ENCODE data around the gene POLN.

POLN gene

GRCh38 chr4:2254665-2255500, 13.0 kb upstream of the POLN start:
- TF ChIP-seq, protein P1, sequence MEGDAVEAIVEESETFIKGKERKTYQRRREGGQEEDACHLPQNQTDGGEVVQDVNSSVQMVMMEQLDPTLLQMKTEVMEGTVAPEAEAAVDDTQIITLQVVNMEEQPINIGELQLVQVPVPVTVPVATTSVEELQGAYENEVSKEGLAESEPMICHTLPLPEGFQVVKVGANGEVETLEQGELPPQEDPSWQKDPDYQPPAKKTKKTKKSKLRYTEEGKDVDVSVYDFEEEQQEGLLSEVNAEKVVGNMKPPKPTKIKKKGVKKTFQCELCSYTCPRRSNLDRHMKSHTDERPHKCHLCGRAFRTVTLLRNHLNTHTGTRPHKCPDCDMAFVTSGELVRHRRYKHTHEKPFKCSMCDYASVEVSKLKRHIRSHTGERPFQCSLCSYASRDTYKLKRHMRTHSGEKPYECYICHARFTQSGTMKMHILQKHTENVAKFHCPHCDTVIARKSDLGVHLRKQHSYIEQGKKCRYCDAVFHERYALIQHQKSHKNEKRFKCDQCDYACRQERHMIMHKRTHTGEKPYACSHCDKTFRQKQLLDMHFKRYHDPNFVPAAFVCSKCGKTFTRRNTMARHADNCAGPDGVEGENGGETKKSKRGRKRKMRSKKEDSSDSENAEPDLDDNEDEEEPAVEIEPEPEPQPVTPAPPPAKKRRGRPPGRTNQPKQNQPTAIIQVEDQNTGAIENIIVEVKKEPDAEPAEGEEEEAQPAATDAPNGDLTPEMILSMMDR (IDR thresholded peaks at IDR 0.05; ENCODE audit: low read depth, low read length) = no peak
- no peak overlapping the region for H3K4me3 ChIP-seq (ENCODE audit: low read depth, low read length)
- DNase-seq (ENCODE audit: low read depth, low spot score) = no peak
- in situ Hi-C loops (cut with HindIII; ENCODE audit: low sequenced_read_pairs) = no loop called here

DNA sequence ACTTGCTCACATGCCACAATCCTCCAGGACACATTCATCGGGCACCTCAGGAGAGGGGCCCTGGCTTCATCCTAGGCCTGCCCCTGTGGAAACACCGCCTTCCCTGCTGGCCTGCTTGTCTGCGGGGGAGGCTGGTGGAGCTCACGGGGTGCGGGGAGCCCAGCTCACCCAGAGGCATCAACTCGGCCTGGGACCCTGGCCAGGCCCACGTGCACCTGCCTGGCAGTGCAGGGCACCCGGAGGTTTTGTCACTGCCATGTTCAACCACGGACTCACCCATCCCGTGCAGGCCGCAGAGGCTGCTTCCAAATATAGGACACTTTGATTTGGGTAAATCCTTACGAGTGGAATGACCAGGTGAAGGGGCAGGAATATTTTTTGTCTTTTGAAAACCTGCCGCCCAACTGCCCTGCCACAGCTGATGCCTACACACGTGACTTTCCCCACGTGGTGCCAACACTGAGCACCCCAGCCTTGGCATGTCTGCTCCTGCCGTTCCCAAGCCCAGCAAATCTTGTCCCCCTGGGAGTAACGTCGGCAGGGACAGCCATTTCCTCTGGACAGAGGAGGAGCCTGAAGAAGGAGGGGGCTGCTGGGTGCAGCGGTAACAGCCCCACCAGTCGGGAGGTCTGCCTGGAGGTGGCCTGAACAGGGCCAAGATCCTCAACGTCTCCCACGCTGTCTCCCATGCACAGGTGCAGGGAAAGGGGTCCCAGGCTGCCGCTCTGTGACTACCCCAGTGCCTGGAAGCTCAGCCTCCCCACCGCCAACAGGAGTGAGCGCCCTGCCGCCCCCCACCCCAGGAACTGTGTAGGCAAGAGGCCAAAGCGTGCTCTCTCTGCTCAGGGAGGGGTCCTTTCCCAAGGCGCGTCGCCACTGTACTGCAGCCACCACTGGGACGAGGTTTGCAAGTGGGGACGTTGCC, 11.5 kb upstream of the POLN start:
- no peak overlapping the region for H3K4me3 ChIP-seq (ENCODE audit: low read depth, low read length)
- DNase-seq (ENCODE audit: low read depth, low spot score) = no peak
- TF ChIP-seq, protein P1 (IDR thresholded peaks at IDR 0.05; ENCODE audit: low read depth, low read length) = no peak
- in situ Hi-C loops (cut with HindIII; ENCODE audit: low sequenced_read_pairs) = no loop called here

DNA sequence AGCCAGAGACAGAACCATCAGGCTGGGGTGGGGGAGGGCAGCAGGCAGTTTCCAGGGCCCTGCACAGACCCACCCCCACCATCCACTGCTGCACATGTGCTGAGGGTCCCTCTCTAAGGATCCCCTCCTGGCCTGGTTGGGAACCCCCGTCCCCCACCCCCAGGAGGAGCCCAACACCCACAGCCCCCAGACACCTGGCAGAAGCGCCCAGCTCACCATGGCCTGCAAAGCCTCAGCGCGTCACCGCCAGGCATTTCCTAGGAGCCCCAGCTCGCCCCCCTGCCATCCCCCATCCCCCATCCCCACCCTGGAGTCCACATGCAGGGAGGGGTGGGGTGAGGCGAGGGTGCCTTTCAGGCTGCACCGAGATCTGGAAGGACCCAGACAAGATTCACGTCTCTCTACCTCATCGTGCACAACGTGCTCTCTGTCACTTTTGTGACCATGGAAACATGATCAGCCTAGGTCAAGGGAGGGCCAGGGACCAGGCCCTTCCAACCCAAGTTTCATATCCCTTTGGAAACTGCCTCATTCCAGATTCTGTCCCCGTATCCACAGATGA, 10.7 kb upstream of the POLN start:
- TF ChIP-seq, protein P1 (IDR thresholded peaks at IDR 0.05; ENCODE audit: low read depth, low read length) = no peak
- no peak for DNase-seq (ENCODE audit: low read depth, low spot score)
- no peak overlapping the region for H3K4me3 ChIP-seq (ENCODE audit: low read depth, low read length)
- in situ Hi-C loops (cut with HindIII; ENCODE audit: low sequenced_read_pairs) = no loop called here

DNA sequence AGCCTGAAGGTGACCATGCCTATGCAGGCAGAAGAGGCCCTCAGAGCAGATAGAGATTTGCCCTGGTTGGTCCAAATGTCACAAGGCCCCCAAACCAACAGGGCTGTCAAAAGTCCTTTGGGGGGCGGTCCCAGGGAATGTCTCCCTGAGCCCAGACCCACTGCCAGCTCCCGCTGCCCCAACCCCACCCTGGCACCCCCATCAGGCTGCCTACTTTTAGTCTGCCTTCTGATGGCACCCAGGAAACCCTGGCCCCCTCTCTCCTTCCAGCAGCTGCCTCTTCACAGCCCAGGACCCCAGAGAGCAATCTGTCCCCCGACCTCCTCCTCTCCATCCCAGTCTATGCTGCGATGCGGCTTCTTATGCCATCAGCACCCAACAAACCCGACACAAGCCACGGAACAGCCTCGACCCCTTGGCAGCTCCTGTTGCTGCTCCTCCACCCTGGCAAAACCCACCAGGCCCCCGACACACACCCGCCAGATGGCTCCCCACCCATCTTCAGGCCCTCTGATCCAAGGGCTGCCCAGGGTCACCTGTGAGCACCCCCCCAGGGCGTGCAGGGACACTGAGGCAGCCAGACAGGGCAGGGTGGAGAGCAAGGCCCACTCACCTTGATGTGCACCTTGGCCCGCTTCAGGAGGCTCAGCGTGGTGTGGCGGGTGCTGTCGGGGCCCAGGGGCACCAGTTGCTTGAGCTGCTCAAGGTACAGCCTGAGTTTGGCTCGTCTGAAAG, 10.0 kb upstream of the POLN start:
- DNase-seq (ENCODE audit: low read depth, low spot score) = no peak
- H3K4me3 ChIP-seq (ENCODE audit: low read depth, low read length) = no peak overlapping the region
- TF ChIP-seq, protein P1 (IDR thresholded peaks at IDR 0.05; ENCODE audit: low read depth, low read length) = no peak
- in situ Hi-C loops (cut with HindIII; ENCODE audit: low sequenced_read_pairs) = no loop called here

DNA sequence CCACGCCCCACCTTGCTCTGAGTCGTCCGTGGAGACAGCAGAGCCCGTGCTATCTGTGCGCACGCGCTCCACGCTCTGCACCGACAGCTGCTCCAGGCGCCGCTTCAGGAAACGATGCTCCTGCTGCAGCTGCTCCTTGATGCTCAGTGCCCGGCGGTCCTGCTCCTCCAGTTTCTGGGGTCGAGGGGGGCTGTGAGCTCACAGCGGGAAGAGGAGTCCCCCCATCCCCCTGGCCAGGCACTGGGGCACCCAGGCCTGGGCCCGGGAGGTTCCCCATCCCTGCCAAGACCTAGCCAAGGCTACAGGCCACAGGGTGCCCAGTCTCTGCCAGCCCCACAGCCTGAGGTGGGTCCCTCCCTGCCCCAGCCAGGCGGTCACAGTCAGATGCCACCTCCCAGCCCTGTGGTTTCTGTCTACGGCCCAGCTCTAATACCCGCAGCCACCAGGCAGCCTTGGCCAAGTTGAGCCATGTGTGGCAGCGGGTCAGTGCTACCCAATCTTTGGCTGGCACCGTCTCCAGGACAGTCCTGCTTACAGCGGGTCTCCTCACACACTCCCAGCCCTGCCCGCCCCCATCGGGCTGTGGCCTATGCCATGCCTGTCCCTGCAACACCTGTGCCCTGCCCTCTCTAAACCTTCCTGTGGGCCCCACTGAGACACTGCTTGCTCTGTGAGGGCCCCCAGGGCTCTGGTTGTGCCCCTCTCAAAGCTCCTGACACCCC, 9.3 kb upstream of the POLN start:
- in situ Hi-C loops (cut with HindIII; ENCODE audit: low sequenced_read_pairs) = no loop called here
- DNase-seq (ENCODE audit: low read depth, low spot score) = no peak
- TF ChIP-seq, protein P1 (IDR thresholded peaks at IDR 0.05; ENCODE audit: low read depth, low read length) = no peak

More for the DNA sequence above, 9.3 kb upstream of the POLN start:
- H3K4me3 ChIP-seq (ENCODE audit: low read depth, low read length) = no peak overlapping the region

All from astrocyte of the spinal cord (primary cell).